ENCODE data around the gene ADGRG4.

DNA sequence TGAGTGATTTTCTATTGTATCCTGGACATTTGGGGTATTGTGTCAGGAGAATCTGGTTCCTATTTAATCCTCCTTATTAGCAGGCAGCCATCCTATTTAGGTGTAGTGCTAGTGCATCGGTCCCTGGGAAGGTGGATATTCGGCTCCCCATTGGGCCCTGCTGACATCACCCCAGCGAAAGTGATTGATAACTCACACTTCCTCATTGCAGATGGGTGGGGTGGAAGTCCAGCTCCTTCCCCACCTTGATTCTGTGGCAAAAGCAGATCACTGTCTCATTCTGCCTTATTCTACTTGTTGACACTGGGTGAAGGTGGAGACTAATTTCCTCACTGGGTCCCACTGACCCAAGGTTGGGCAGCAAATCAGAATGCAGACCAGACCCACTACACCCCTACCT is 163.8 kb downstream of the ADGRG4 start:
- TF ChIP-seq, protein P1, sequence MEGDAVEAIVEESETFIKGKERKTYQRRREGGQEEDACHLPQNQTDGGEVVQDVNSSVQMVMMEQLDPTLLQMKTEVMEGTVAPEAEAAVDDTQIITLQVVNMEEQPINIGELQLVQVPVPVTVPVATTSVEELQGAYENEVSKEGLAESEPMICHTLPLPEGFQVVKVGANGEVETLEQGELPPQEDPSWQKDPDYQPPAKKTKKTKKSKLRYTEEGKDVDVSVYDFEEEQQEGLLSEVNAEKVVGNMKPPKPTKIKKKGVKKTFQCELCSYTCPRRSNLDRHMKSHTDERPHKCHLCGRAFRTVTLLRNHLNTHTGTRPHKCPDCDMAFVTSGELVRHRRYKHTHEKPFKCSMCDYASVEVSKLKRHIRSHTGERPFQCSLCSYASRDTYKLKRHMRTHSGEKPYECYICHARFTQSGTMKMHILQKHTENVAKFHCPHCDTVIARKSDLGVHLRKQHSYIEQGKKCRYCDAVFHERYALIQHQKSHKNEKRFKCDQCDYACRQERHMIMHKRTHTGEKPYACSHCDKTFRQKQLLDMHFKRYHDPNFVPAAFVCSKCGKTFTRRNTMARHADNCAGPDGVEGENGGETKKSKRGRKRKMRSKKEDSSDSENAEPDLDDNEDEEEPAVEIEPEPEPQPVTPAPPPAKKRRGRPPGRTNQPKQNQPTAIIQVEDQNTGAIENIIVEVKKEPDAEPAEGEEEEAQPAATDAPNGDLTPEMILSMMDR (IDR thresholded peaks at IDR 0.05): no peak
- no peak for TF ChIP-seq SIN3A (IDR thresholded peaks at IDR 0.05; ENCODE audit: borderline replicate concordance, insufficient read depth, low read depth, low read length)
- TF ChIP-seq, protein P2, sequence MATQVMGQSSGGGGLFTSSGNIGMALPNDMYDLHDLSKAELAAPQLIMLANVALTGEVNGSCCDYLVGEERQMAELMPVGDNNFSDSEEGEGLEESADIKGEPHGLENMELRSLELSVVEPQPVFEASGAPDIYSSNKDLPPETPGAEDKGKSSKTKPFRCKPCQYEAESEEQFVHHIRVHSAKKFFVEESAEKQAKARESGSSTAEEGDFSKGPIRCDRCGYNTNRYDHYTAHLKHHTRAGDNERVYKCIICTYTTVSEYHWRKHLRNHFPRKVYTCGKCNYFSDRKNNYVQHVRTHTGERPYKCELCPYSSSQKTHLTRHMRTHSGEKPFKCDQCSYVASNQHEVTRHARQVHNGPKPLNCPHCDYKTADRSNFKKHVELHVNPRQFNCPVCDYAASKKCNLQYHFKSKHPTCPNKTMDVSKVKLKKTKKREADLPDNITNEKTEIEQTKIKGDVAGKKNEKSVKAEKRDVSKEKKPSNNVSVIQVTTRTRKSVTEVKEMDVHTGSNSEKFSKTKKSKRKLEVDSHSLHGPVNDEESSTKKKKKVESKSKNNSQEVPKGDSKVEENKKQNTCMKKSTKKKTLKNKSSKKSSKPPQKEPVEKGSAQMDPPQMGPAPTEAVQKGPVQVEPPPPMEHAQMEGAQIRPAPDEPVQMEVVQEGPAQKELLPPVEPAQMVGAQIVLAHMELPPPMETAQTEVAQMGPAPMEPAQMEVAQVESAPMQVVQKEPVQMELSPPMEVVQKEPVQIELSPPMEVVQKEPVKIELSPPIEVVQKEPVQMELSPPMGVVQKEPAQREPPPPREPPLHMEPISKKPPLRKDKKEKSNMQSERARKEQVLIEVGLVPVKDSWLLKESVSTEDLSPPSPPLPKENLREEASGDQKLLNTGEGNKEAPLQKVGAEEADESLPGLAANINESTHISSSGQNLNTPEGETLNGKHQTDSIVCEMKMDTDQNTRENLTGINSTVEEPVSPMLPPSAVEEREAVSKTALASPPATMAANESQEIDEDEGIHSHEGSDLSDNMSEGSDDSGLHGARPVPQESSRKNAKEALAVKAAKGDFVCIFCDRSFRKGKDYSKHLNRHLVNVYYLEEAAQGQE (IDR thresholded peaks at IDR 0.05; ENCODE audit: insufficient read depth in 1 of 2, low read depth in 2 of 2, low read length in 1 of 2): no peak
